Keratinocyte (primary cell): ENCODE results near the gene MAGI2. TPM values are rescaled to one million over a fixed set of nuclear protein-coding genes. Genes with fewer than 3 reads are reported as not detected.

Source experiments
- DNase-seq: peaks from one replicate; pipeline ENCODE4 v3.0.0-alpha.2; 2011; ENCODE audit warnings: low read depth, missing footprints, low spot score
- FAIRE-seq: peaks from 2 replicates; lab custom pipeline; 2011; peaks lifted over from hg19 to GRCh38; lab: Jason Lieb, UNC
- H2AFZ ChIP-seq: 2 replicates; pipeline ENCODE4 v1.6.0; 2012; ENCODE audit warnings: low read length, control low read depth, inconsistent platforms; ENCODE audit not compliant: control insufficient read depth
- H3K27ac ChIP-seq: 2 replicates; pipeline ENCODE4 v1.5.1; 2011; ENCODE audit warnings: low read length; ENCODE audit not compliant: control insufficient read depth, insufficient read depth
- H3K27me3 ChIP-seq: 3 replicates; pipeline ENCODE4 v1.6.0; 2011; ENCODE audit warnings: low read length; ENCODE audit not compliant: control insufficient read depth, insufficient read depth; ENCODE audit errors: extremely low read depth
- H3K36me3 ChIP-seq, 2 experiments: 2 replicates in 1 of 2; 3 replicates in 1 of 2; pipeline ENCODE4 v1.5.1; 2011; ENCODE audit warnings: low read length in 2 of 2, mild to moderate bottlenecking in 1 of 2; ENCODE audit not compliant: control insufficient read depth in 2 of 2, insufficient read depth in 2 of 2; ENCODE audit errors: extremely low read depth in 1 of 2
- H3K4me1 ChIP-seq: 3 replicates; pipeline ENCODE4 v1.5.1; 2011; ENCODE audit warnings: low read length; ENCODE audit not compliant: control insufficient read depth, insufficient read depth; ENCODE audit errors: extremely low read depth
- H3K4me2 ChIP-seq: 3 replicates; pipeline ENCODE4 v1.6.0; 2011; ENCODE audit warnings: low read depth, low read length; ENCODE audit not compliant: control insufficient read depth, insufficient read depth; ENCODE audit errors: extremely low read depth
- H3K4me3 ChIP-seq, 3 experiments: fragments of 200-600 bp in 1 of 3; sonication (generic) in 1 of 3; 2 replicates in 2 of 3; 3 replicates in 1 of 3; pipeline ENCODE4 v1.5.1; 2011 to 2016; ENCODE audit warnings: low read length in 3 of 3, mild to moderate bottlenecking in 3 of 3, control low read depth in 2 of 3, inconsistent platforms in 1 of 3, low read depth in 1 of 3, mixed read lengths in 1 of 3, mixed run types in 1 of 3, moderate library complexity in 1 of 3; ENCODE audit not compliant: control insufficient read depth in 2 of 3, insufficient read depth in 2 of 3; ENCODE audit errors: extremely low read depth in 1 of 3
- H3K79me2 ChIP-seq: 2 replicates; pipeline ENCODE4 v1.6.0; 2012; ENCODE audit warnings: low read length; ENCODE audit not compliant: control insufficient read depth, insufficient read depth
- H3K9ac ChIP-seq: 3 replicates; pipeline ENCODE4 v1.6.0; 2011; ENCODE audit warnings: low read length; ENCODE audit not compliant: control insufficient read depth, insufficient read depth; ENCODE audit errors: extremely low read depth
- H3K9me1 ChIP-seq: 3 replicates; pipeline ENCODE4 v1.6.0; 2011; ENCODE audit warnings: low read length; ENCODE audit not compliant: control insufficient read depth, insufficient read depth; ENCODE audit errors: extremely low read depth
- H3K9me3 ChIP-seq: 2 replicates; pipeline ENCODE4 v1.5.1; 2012; ENCODE audit warnings: low read depth, low read length; ENCODE audit not compliant: control insufficient read depth
- H4K20me1 ChIP-seq: 3 replicates; pipeline ENCODE4 v1.6.0; 2011; ENCODE audit warnings: low read length; ENCODE audit not compliant: control insufficient read depth, insufficient read depth; ENCODE audit errors: extremely low read depth
- EZH2 ChIP-seq: IDR thresholded peaks from one replicate; pipeline ENCODE4 v1.6.1; 2012; ENCODE audit warnings: inconsistent platforms, mild to moderate bottlenecking, low read length, moderate library complexity
- dilution Hi-C: fragments of 300-500 bp; cut with MboI; formaldehyde crosslinking; loops from one replicate; pipeline ENCODE4 v1.7.0; 2020; ENCODE audit warnings: low sequenced_read_pairs; ENCODE audit not compliant: extremely low pct_ligation_motif_present
- polyA plus RNA-seq, 5 experiments: library from polyadenylated mRNA; depleted of rRNA in 3 of 5; stranded (reverse) in 3 of 5; stranded (forward) in 1 of 5; unstranded in 1 of 5; fragments of >200 nt; gene quantifications; 1 replicate in 1 of 5; 2 replicates in 3 of 5; 3 replicates in 1 of 5; pipeline versions ENCODE4 v1.2.1 to v1.2.3, GENCODE V29; 2011 to 2012; ENCODE audit warnings: missing spikeins in 2 of 5, low read depth in 1 of 5, low replicate concordance in 1 of 5
- TF ChIP-seq, protein P1 (sequence below), 3 experiments: IDR thresholded peaks in 1 of 3; conservative IDR thresholded peaks in 1 of 3; optimal IDR thresholded peaks in 1 of 3; 2 replicates in 2 of 3; 3 replicates in 1 of 3; pipeline versions ENCODE3 to v1.5.1; 2011; ENCODE audit warnings: low read length in 3 of 3, mild to moderate bottlenecking in 3 of 3, moderate library complexity in 2 of 3, control low read depth in 1 of 3, inconsistent platforms in 1 of 3; ENCODE audit not compliant: insufficient read depth in 2 of 3; ENCODE audit errors: extremely low read depth in 1 of 3

Gene MAGI2
- polyA plus RNA-seq, 1 donor (not counting 4 experiments of a cell fraction or from before 2014, with no cell fraction given), result 0.07 TPM

DNA sequence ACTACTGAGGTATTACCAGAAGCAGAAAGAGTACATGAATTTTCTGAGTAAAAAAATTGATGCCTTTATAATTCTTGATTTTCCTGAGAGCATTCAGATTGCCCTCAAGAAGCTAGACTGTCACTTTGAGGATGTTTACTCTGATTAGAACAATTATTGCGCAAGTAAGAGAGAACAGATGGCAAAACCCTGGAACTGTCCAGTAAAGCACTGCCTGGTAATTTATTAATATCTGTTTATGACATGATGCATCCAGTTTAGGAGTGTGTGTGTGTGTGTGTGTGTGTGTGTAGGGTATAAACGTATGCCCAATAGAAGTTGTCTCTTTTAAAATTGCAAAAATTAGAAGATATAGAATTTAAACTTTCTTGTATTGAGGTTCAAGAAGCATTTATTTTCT, 1275.1 kb downstream of the MAGI2 start:
- dilution Hi-C loops, result no loop called here

DNA sequence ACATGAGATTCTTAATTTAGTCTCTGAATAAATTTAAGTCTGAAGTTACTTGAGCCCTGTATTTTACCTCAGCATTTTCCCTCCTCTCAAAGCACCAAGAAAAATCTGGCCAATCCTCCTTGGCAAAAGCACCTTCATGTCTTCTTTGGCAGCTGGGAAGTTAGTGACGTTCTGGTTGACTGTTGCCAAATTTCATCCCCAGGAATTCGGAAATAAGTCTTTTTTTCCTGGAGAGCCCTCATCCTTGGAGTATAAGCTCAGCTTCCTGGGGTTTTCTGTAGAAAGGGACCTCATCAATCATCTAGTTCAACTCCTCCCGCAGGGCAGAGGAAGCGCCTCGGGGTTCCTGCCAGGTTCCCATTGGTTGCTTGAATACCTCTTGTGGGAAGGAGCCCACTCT, 1277.3 kb downstream of the MAGI2 start:
- no peak overlapping the region for H2AFZ ChIP-seq
- no peaks in the 10 kb centered on the region for H3K4me1 ChIP-seq
- H4K20me1 ChIP-seq, result no peaks in the 10 kb centered on the region
- H3K27me3 ChIP-seq, result no peaks in the 10 kb centered on the region
- dilution Hi-C loops, result no loop called here
- H3K9me3 ChIP-seq, result no peaks in the 10 kb centered on the region
- H3K9ac ChIP-seq, result no peak overlapping the region
- no peak overlapping the region for H3K27ac ChIP-seq
- FAIRE-seq (no peak), DNase-seq (no peak)
- no peak overlapping the region for H3K4me3 ChIP-seq
- H3K36me3 ChIP-seq, result no peaks in the 10 kb centered on the region
- H3K9me1 ChIP-seq, result no peaks in the 10 kb centered on the region
- no peaks in the 10 kb centered on the region for H3K79me2 ChIP-seq
- no peak for TF ChIP-seq EZH2
- TF ChIP-seq, protein P1, sequence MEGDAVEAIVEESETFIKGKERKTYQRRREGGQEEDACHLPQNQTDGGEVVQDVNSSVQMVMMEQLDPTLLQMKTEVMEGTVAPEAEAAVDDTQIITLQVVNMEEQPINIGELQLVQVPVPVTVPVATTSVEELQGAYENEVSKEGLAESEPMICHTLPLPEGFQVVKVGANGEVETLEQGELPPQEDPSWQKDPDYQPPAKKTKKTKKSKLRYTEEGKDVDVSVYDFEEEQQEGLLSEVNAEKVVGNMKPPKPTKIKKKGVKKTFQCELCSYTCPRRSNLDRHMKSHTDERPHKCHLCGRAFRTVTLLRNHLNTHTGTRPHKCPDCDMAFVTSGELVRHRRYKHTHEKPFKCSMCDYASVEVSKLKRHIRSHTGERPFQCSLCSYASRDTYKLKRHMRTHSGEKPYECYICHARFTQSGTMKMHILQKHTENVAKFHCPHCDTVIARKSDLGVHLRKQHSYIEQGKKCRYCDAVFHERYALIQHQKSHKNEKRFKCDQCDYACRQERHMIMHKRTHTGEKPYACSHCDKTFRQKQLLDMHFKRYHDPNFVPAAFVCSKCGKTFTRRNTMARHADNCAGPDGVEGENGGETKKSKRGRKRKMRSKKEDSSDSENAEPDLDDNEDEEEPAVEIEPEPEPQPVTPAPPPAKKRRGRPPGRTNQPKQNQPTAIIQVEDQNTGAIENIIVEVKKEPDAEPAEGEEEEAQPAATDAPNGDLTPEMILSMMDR (optimal IDR thresholded peaks at IDR 0.05 in 1 of 3, IDR thresholded peaks at IDR 0.05 in 1 of 3, conservative IDR thresholded peaks at IDR 0.05 in 1 of 3; ENCODE audit: extremely low read depth in 1 of 3, insufficient read depth in 2 of 3, low read length in 3 of 3), result no peak
- H3K4me2 ChIP-seq, result no peak overlapping the region

More for the DNA sequence above, 1275.1 kb downstream of the MAGI2 start:
- Histone ChIP-seq H3K4me3 (no peak overlapping the region), H3K27me3 (no peaks in the 10 kb centered on the region), H3K9me1 (no peaks in the 10 kb centered on the region), H3K79me2 (no peaks in the 10 kb centered on the region), H3K27ac (no peak overlapping the region), H3K4me2 (no peak overlapping the region), H3K4me1 (no peaks in the 10 kb centered on the region), H3K9ac (no peak overlapping the region), H4K20me1 (no peaks in the 10 kb centered on the region), H2AFZ (no peak overlapping the region), H3K36me3 (no peaks in the 10 kb centered on the region), H3K9me3 (no peaks in the 10 kb centered on the region)
- FAIRE-seq, result no peak
- no peak for TF ChIP-seq EZH2
- TF ChIP-seq, protein P1 (optimal IDR thresholded peaks at IDR 0.05 in 1 of 3, IDR thresholded peaks at IDR 0.05 in 1 of 3, conservative IDR thresholded peaks at IDR 0.05 in 1 of 3; ENCODE audit: extremely low read depth in 1 of 3, insufficient read depth in 2 of 3, low read length in 3 of 3), result no peak
- DNase-seq, result no peak
